ENCODE measurements around the gene ANXA8.

The ANXA8 gene

GRCh38 chr10:47438857-47439474 is 44.9 kb downstream of the ANXA8 start:
- H3K4me3 ChIP-seq (ENCODE audit: control insufficient read depth, low read depth, low read length) = no peak overlapping the region
- peak; percentile 64 for DNase-seq (ENCODE audit: low read depth)
- TF ChIP-seq, protein P1, sequence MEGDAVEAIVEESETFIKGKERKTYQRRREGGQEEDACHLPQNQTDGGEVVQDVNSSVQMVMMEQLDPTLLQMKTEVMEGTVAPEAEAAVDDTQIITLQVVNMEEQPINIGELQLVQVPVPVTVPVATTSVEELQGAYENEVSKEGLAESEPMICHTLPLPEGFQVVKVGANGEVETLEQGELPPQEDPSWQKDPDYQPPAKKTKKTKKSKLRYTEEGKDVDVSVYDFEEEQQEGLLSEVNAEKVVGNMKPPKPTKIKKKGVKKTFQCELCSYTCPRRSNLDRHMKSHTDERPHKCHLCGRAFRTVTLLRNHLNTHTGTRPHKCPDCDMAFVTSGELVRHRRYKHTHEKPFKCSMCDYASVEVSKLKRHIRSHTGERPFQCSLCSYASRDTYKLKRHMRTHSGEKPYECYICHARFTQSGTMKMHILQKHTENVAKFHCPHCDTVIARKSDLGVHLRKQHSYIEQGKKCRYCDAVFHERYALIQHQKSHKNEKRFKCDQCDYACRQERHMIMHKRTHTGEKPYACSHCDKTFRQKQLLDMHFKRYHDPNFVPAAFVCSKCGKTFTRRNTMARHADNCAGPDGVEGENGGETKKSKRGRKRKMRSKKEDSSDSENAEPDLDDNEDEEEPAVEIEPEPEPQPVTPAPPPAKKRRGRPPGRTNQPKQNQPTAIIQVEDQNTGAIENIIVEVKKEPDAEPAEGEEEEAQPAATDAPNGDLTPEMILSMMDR (conservative IDR thresholded peaks at IDR 0.05; ENCODE audit: control insufficient read depth, insufficient read depth, low read depth, low read length) = peak; percentile 71

- no peak overlapping the region for H3K4me3 ChIP-seq (ENCODE audit: control insufficient read depth, low read depth, low read length)
- TF ChIP-seq, protein P1 (conservative IDR thresholded peaks at IDR 0.05; ENCODE audit: control insufficient read depth, insufficient read depth, low read depth, low read length) = no peak
- no peak for DNase-seq (ENCODE audit: low read depth)
These were observed 48.8 kb downstream of the ANXA8 start for GRCh38 chr10:47435081-47435480.

- no peak for DNase-seq (ENCODE audit: low read depth)
- TF ChIP-seq, protein P1 (conservative IDR thresholded peaks at IDR 0.05; ENCODE audit: control insufficient read depth, insufficient read depth, low read depth, low read length) = no peak
These were observed 58.0 kb downstream of the ANXA8 start for GRCh38 chr10:47425813-47426419.

GRCh38 chr10:47424231-47424630 is 59.7 kb downstream of the ANXA8 start:
- TF ChIP-seq, protein P1 (conservative IDR thresholded peaks at IDR 0.05; ENCODE audit: control insufficient read depth, insufficient read depth, low read depth, low read length) = no peak
- no peak for DNase-seq (ENCODE audit: low read depth)
- H3K4me3 ChIP-seq (ENCODE audit: control insufficient read depth, low read depth, low read length) = no peak overlapping the region

More at GRCh38 chr10:47425813-47426419, 58.0 kb downstream of the ANXA8 start:
- no peak overlapping the region for H3K4me3 ChIP-seq (ENCODE audit: control insufficient read depth, low read depth, low read length)

GRCh38 chr10:47423476-47423875 is 60.4 kb downstream of the ANXA8 start:
- H3K4me3 ChIP-seq (ENCODE audit: control insufficient read depth, low read depth, low read length) = no peak overlapping the region
- no peak for DNase-seq (ENCODE audit: low read depth)
- TF ChIP-seq, protein P1 (conservative IDR thresholded peaks at IDR 0.05; ENCODE audit: control insufficient read depth, insufficient read depth, low read depth, low read length) = no peak

DNA sequence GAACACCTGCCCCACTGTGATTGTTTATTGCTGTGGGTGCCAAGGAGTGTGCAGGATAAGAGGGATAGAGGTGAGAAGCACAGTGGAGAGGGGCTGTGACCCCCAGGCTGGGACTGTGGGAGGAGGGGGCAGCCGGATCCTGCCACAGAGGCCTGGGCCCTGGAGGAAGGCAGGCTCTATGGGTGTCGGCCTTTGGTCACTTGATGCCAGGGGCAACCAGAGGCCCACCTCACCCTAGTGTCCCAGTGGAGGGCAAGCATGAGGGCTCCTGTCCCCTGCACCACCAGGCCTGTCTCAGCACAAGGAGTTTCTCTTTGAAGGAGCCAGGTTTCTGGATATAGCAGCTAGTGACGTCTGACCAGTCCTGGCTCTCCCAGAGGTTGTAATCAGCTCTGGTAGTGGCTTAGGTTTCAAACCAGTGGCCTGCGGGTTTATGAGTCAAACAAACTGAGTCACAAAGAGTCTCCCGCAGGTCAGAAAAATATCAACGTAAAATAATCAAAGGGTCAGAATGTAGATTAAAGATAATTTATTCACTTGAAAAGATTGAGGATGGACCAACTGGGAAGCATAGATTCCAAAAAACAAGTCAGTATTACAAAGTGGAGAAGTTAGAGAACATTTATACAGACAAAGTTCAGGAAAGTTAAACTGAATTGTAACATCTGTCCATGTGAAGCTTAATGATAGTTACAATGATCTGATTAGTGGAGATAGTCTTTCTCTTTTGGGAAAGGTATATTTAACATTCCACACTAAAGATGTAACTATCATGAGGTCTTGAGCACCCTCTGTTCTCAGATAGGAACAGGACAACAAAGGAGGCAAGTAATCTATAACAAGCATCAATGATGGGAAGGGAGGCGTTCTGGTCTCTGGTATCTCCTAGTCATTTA is 62.6 kb downstream of the ANXA8 start:
- H3K4me3 ChIP-seq (ENCODE audit: control insufficient read depth, low read depth, low read length) = no peak overlapping the region
- DNase-seq (ENCODE audit: low read depth) = peak; percentile 57
- TF ChIP-seq, protein P1 (conservative IDR thresholded peaks at IDR 0.05; ENCODE audit: control insufficient read depth, insufficient read depth, low read depth, low read length) = no peak
